ENCODE data around the gene BNC2.

BNC2 gene

GRCh38 chr9:16364347-16364746, 506.1 kb downstream of the BNC2 start:
- no peak for DNase-seq (ENCODE audit: extremely low spot score)
- no peak for TF ChIP-seq LEF1 (IDR thresholded peaks at IDR 0.05; ENCODE audit: borderline replicate concordance)
- TF ChIP-seq SUZ12 (IDR thresholded peaks at IDR 0.05) = no peak
- TF ChIP-seq, protein P1, sequence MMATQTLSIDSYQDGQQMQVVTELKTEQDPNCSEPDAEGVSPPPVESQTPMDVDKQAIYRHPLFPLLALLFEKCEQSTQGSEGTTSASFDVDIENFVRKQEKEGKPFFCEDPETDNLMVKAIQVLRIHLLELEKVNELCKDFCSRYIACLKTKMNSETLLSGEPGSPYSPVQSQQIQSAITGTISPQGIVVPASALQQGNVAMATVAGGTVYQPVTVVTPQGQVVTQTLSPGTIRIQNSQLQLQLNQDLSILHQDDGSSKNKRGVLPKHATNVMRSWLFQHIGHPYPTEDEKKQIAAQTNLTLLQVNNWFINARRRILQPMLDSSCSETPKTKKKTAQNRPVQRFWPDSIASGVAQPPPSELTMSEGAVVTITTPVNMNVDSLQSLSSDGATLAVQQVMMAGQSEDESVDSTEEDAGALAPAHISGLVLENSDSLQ (IDR thresholded peaks at IDR 0.05) = no peak
- TF ChIP-seq NFRKB (IDR thresholded peaks at IDR 0.05) = no peak
- ChIA-PET POLR2A (no interaction called here), CTCF (no interaction called here)

GRCh38 chr9:16363916-16364315, 506.6 kb downstream of the BNC2 start:
- ChIA-PET CTCF (no interaction called here), POLR2A (no interaction called here)
- DNase-seq (ENCODE audit: extremely low spot score) = no peak
- TF ChIP-seq NFRKB (IDR thresholded peaks at IDR 0.05) (no peak), HDGF (IDR thresholded peaks at IDR 0.05; ENCODE audit: borderline replicate concordance) (no peak), SUZ12 (IDR thresholded peaks at IDR 0.05) (no peak), ZNF384 (IDR thresholded peaks at IDR 0.05) (no peak), FOXK2 (IDR thresholded peaks at IDR 0.05) (no peak), L3MBTL2 (conservative IDR thresholded peaks at IDR 0.05) (no peak), SP1 (IDR thresholded peaks at IDR 0.05) (no peak), FOXA1 (IDR thresholded peaks at IDR 0.05) (no peak), ARNT (IDR thresholded peaks at IDR 0.05) (no peak), ELF4 (IDR thresholded peaks at IDR 0.05) (no peak), CTBP1 (IDR thresholded peaks at IDR 0.05; ENCODE audit: borderline replicate concordance) (no peak), TARDBP (IDR thresholded peaks at IDR 0.05) (no peak), BHLHE40 (IDR thresholded peaks at IDR 0.05; ENCODE audit: borderline replicate concordance) (no peak), FOXM1 (IDR thresholded peaks at IDR 0.05; ENCODE audit: borderline replicate concordance) (no peak), LEF1 (IDR thresholded peaks at IDR 0.05; ENCODE audit: borderline replicate concordance) (no peak)
- TF ChIP-seq, protein P1 (IDR thresholded peaks at IDR 0.05) = no peak

DNA sequence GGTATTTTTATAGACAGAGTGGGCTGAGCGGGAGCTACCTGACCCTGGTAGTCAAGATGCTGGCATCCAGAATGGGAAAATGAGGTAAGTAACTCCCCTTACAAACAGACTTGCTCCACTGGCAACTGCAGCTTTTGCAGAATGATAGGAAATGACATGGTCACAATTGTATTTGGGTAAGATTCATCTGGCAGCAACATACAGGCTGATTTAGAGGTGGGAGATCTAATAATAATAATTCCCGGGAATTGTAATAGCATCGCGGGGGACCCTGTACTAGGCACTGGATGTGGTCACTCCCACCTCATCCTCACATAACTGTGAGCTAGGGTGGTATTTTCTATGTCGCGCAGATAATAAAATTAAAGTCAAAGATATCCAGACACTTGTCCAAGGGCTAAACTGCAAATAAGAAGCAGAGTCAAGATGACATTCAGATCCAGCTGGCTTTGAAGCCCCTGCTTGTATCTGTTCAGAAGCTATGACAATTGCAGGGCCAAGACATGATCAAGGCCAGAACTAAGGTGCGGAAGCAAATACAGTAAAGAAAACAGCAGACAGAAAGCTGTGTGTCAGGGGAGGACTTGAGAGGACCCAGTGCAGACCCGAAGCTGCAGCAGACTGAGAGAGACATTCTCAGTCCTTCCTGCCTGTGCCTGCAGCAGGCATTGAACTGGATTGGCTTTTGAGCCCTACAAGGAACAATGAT, 507.2 kb downstream of the BNC2 start:
- ChIA-PET CTCF (no interaction called here), POLR2A (no interaction called here)
- TF ChIP-seq NFRKB (IDR thresholded peaks at IDR 0.05) = no peak
- no peak for TF ChIP-seq SUZ12 (IDR thresholded peaks at IDR 0.05)
- no peak for TF ChIP-seq L3MBTL2 (conservative IDR thresholded peaks at IDR 0.05)
- no peak for TF ChIP-seq TARDBP (IDR thresholded peaks at IDR 0.05)
- no peak for TF ChIP-seq FOXM1 (IDR thresholded peaks at IDR 0.05; ENCODE audit: borderline replicate concordance)
- no peak for TF ChIP-seq SP1 (IDR thresholded peaks at IDR 0.05)
- TF ChIP-seq FOXA1 (IDR thresholded peaks at IDR 0.05) = no peak
- no peak for TF ChIP-seq ELF4 (IDR thresholded peaks at IDR 0.05)
- no peak for TF ChIP-seq ARNT (IDR thresholded peaks at IDR 0.05)
- TF ChIP-seq, protein P1 (IDR thresholded peaks at IDR 0.05) = no peak
- TF ChIP-seq FOXK2 (IDR thresholded peaks at IDR 0.05) = no peak
- no peak for TF ChIP-seq BHLHE40 (IDR thresholded peaks at IDR 0.05; ENCODE audit: borderline replicate concordance)
- no peak for DNase-seq (ENCODE audit: extremely low spot score)

- no peak for DNase-seq (ENCODE audit: extremely low spot score)
- TF ChIP-seq TARDBP (IDR thresholded peaks at IDR 0.05) (no peak), LEF1 (IDR thresholded peaks at IDR 0.05; ENCODE audit: borderline replicate concordance) (no peak), NFRKB (IDR thresholded peaks at IDR 0.05) (no peak), FOXM1 (IDR thresholded peaks at IDR 0.05; ENCODE audit: borderline replicate concordance) (no peak), ARNT (IDR thresholded peaks at IDR 0.05) (no peak), BHLHE40 (IDR thresholded peaks at IDR 0.05; ENCODE audit: borderline replicate concordance) (no peak)
- POLR2A ChIA-PET = no interaction called here
- CTCF ChIA-PET = no interaction called here
Measured at GRCh38 chr9:16361939-16362338, 508.5 kb downstream of the BNC2 start.

- no peak for TF ChIP-seq ELF4 (IDR thresholded peaks at IDR 0.05)
- TF ChIP-seq NFRKB (IDR thresholded peaks at IDR 0.05) = no peak
- TF ChIP-seq SP1 (IDR thresholded peaks at IDR 0.05) = no peak
- TF ChIP-seq ZNF384 (IDR thresholded peaks at IDR 0.05) = no peak
- no peak for TF ChIP-seq FOXA1 (IDR thresholded peaks at IDR 0.05)
- no peak for TF ChIP-seq ARNT (IDR thresholded peaks at IDR 0.05)
- no peak for TF ChIP-seq HDGF (IDR thresholded peaks at IDR 0.05; ENCODE audit: borderline replicate concordance)
- no peak for TF ChIP-seq CTBP1 (IDR thresholded peaks at IDR 0.05; ENCODE audit: borderline replicate concordance)
- TF ChIP-seq FOXM1 (IDR thresholded peaks at IDR 0.05; ENCODE audit: borderline replicate concordance) = no peak
- no peak for TF ChIP-seq L3MBTL2 (conservative IDR thresholded peaks at IDR 0.05)
- no peak for TF ChIP-seq TARDBP (IDR thresholded peaks at IDR 0.05)
- TF ChIP-seq, protein P1 (IDR thresholded peaks at IDR 0.05) = no peak
Measured at GRCh38 chr9:16361118-16361517, 509.4 kb downstream of the BNC2 start.

DNA sequence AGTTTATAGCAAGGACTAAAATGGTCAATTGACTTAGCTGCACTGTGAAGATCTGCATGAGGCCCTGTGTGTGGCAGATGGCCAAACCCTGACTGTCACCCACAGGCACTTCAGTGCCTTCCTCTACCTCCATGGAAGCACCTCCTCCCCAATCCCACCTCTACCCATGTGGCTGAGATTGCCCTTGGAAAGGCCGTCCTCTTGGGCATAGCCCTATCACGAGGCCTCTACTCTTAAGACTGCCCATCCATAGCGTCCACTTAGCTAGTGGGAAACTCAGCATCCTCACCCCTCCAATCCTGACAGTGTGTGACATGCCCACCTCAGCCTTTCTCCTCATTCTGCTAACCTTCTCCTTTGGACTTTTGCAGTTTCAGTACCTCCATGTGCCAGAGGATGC, 510.2 kb downstream of the BNC2 start:
- ChIA-PET POLR2A (no interaction called here), CTCF (no interaction called here)
- DNase-seq (ENCODE audit: extremely low spot score) = no peak
- no peak for TF ChIP-seq FOXA1 (IDR thresholded peaks at IDR 0.05)
- TF ChIP-seq FOXM1 (IDR thresholded peaks at IDR 0.05; ENCODE audit: borderline replicate concordance) = no peak
- TF ChIP-seq ZNF384 (IDR thresholded peaks at IDR 0.05) = no peak
- no peak for TF ChIP-seq LEF1 (IDR thresholded peaks at IDR 0.05; ENCODE audit: borderline replicate concordance)
- no peak for TF ChIP-seq SUZ12 (IDR thresholded peaks at IDR 0.05)
- no peak for TF ChIP-seq TARDBP (IDR thresholded peaks at IDR 0.05)
- no peak for TF ChIP-seq FOXK2 (IDR thresholded peaks at IDR 0.05)
- TF ChIP-seq HDGF (IDR thresholded peaks at IDR 0.05; ENCODE audit: borderline replicate concordance) = no peak
- TF ChIP-seq SP1 (IDR thresholded peaks at IDR 0.05) = no peak
- no peak for TF ChIP-seq CTBP1 (IDR thresholded peaks at IDR 0.05; ENCODE audit: borderline replicate concordance)

More at GRCh38 chr9:16361118-16361517, 509.4 kb downstream of the BNC2 start:
- DNase-seq (ENCODE audit: extremely low spot score) = no peak
- POLR2A ChIA-PET = no interaction called here
- CTCF ChIA-PET = no interaction called here
